Right renal cortex interstitium (tissue), 3 donors: ENCODE measurements around the gene PLEKHA4. TPM values are rescaled to one million over a fixed set of nuclear protein-coding genes. Genes with fewer than 3 reads are reported as not detected.
A peak's percentile ranks its signal among the peaks of the same experiment; 100 is the strongest.
"Not testable (repeated sequence)": the region's sequence is repeated elsewhere in the genome, so short reads cannot be mapped to it uniquely, and the experiment has no call there.

Experiments
- DNase-seq, 3 donors: peaks; one replicate each; pipeline ENCODE4 v3.0.0-alpha.2; 2013; ENCODE audit warnings: low read depth in 3 of 3, low spot score in 2 of 3
- polyA plus RNA-seq, 3 donors: library from polyadenylated mRNA; unstranded; fragments of 120-200 nt; gene quantifications; one replicate each; pipeline ENCODE4 v1.2.1, GENCODE V29; 2013; ENCODE audit not compliant: insufficient read length in 3 of 3

Gene PLEKHA4
- polyA plus RNA-seq, 3 donors, result 17.4 to 19.8 (median 17.6) TPM

GRCh38 chr19:48890551-48890950, 22.1 kb upstream of the PLEKHA4 start:
- DNase-seq, result no peak

GRCh38 chr19:48889496-48889895, 21.1 kb upstream of the PLEKHA4 start:
- DNase-seq, result not testable (repeated sequence)

GRCh38 chr19:48887861-48888612, 19.6 kb upstream of the PLEKHA4 start:
- DNase-seq, result no peak

GRCh38 chr19:48883726-48884125, 15.3 kb upstream of the PLEKHA4 start:
- no peak for DNase-seq

- DNase-seq, result no peak
These were observed 13.6 kb upstream of the PLEKHA4 start for GRCh38 chr19:48881741-48882657.

- DNase-seq, result not testable (repeated sequence)
These were observed 11.3 kb upstream of the PLEKHA4 start for GRCh38 chr19:48879696-48880095.

- no peak for DNase-seq
These were observed 10.7 kb upstream of the PLEKHA4 start for GRCh38 chr19:48879025-48879637.

- no peak for DNase-seq
These were observed 10.0 kb upstream of the PLEKHA4 start for GRCh38 chr19:48878196-48879024.

GRCh38 chr19:48877855-48878195, 9.4 kb upstream of the PLEKHA4 start:
- DNase-seq, result no peak

- not testable (repeated sequence) for DNase-seq
These were observed 7.9 kb upstream of the PLEKHA4 start for GRCh38 chr19:48876043-48876981.

- no peak for DNase-seq
These were observed 6.1 kb upstream of the PLEKHA4 start for GRCh38 chr19:48874303-48875135.

GRCh38 chr19:48873476-48874302, 5.3 kb upstream of the PLEKHA4 start:
- DNase-seq, result no peak

- peak; percentile 83 to 87 (median 86) for DNase-seq
These were observed 4.6 kb upstream of the PLEKHA4 start for GRCh38 chr19:48872884-48873475.

- DNase-seq, result peak; percentile 97 to 98 (median 98)
These were observed 3.9 kb upstream of the PLEKHA4 start, which contains the start of gene PPP1R15A for GRCh38 chr19:48872182-48872883. TSS of gene PPP1R15A (plus strand) at chr19:48872421. CDS start at chr19:48873234, 813 bp downstream.

GRCh38 chr19:48871471-48872181, 3.2 kb upstream of the PLEKHA4 start:
- not testable (repeated sequence) for DNase-seq

GRCh38 chr19:48870048-48870447, 1.6 kb upstream of the PLEKHA4 start:
- DNase-seq, result no peak
